ENCODE results near the gene TTLL8. TPM values are rescaled to one million over a fixed set of nuclear protein-coding genes. Genes with fewer than 3 reads are reported as not detected.

The TTLL8 gene
- total RNA-seq, 2 donors from 2014 or later: not detected

DNA sequence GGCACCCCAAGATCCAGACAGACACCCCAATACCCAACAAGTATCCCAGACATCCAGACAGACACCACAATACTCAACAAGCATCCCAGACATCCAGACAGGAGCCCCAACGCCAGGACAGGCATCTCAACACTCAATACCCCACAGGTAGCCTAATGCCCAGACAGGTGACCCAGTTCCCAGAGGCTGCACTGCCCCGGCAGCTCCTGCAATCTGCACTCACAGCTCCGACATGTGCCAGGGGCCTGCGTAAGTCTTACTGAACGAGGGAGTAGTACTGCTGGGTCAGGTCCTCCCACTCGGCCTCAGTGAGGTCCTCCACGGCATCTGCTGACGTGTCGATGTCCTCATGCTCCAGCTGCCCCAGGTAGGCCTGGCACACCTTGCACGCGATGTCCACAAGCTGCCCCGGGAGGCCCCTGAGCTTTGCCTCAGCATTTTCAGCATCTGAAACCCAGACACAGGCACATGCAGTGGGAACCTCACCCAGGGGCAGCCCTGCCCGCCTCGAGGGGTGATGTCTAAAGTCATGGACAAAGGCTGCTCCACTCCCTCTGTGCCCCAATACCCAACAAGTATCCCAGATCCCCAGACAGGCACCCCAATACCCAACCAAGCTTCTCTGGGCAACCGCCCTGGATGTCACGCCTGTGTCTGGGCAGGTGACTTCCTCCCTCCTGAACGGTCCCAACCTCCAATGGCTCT lies 16.6 kb downstream of the TTLL8 start:
- no peak for DNase-seq
- H3K27me3 ChIP-seq: no peaks in the 10 kb centered on the region
- intact Hi-C loops (cut with DNase I): no loop called here

DNA sequence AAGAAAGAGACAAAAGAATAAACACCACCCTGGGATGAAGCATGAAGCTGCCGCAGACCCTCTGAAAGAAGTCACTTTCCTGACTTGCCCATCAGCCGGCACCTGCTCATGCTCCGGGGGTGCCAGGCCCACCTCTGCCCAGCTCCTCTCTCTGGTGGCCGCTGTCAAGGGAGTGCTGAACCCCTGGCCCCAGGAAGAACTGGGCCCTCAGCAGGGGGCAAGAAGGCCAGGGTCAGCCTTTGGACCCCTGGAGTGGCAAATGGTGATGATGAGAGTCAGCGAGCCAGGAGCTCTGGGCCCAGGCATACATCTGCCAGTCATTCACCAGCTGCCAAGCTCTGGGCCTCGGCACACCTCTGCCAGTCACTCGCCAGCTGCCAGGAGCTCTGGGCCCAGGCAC lies 17.4 kb downstream of the TTLL8 start:
- H3K4me1 ChIP-seq: no peaks in the 10 kb centered on the region
- TF ChIP-seq CTCF (IDR thresholded peaks at IDR 0.05): no peak
- H3K9ac ChIP-seq (ENCODE audit: low read depth in 2 of 2, low read length in 2 of 2): no peak overlapping the region
- no peak overlapping the region for H3K27ac ChIP-seq
- H3K4me3 ChIP-seq: no peak overlapping the region
- peaks cover 2% of the 10 kb centered on the region for H3K27me3 ChIP-seq
- H3K36me3 ChIP-seq: no peaks in the 10 kb centered on the region
- intact Hi-C loops (cut with DNase I): no loop called here
- no peak for DNase-seq
- H3K9me3 ChIP-seq: no peaks in the 10 kb centered on the region

More for the DNA sequence above, 16.6 kb downstream of the TTLL8 start:
- Histone ChIP-seq H3K4me1 (no peaks in the 10 kb centered on the region), H3K27ac (no peak overlapping the region), H3K9me3 (no peaks in the 10 kb centered on the region), H3K4me3 (no peak overlapping the region), H3K36me3 (no peaks in the 10 kb centered on the region), H3K9ac (ENCODE audit: low read depth in 2 of 2, low read length in 2 of 2) (no peak overlapping the region)
- TF ChIP-seq CTCF (IDR thresholded peaks at IDR 0.05): no peak

DNA sequence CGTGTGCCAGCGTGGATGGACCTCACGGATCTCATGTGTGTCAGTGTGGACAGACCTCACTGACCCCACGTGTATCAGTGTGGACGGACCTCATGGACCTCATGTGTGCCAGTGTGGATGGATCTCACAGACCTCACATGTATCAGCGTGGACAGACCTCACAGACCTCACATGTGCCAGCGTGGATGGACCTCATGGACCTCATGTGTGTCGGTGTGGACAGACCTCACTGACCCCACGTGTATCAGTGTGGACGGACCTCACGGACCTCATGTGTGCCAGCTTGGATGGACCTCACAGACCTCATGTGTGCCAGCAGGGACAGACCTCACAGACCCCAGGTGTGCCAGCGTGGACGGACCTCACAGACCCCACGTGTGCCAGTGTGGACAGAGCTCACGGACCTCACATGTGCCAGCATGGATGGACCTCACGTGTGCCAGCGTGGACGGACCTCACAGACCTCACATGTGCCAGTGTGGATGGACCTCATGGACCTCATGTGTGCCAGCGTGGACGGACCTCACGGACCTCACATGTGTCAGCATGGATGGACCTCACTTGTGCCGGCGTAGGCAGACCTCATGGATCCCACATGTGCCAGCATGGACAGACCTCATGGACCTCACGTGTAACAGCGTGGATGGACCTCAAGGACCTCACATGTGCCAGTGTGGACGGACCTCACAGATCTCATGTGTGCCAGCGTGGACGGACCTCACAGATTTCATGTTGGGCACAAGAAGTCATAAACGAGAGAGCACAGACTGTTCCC lies 18.2 kb downstream of the TTLL8 start:
- Histone ChIP-seq H3K4me3 (no peak overlapping the region), H3K9ac (ENCODE audit: low read depth in 2 of 2, low read length in 2 of 2) (no peak overlapping the region), H3K27ac (no peak overlapping the region), H3K4me1 (no peaks in the 10 kb centered on the region), H3K27me3 (peaks cover 4% of the 10 kb centered on the region), H3K36me3 (no peaks in the 10 kb centered on the region), H3K9me3 (no peaks in the 10 kb centered on the region)
- no peak for TF ChIP-seq CTCF (IDR thresholded peaks at IDR 0.05)
- intact Hi-C loops (cut with DNase I): loop anchor here (10.0 kb wide), 1 partner anchor 275 kb away; no protein-coding TSS in a partner anchor
- DNase-seq: no peak

- no peak overlapping the region for H3K9ac ChIP-seq (ENCODE audit: low read depth in 2 of 2, low read length in 2 of 2)
- no peak for TF ChIP-seq CTCF (IDR thresholded peaks at IDR 0.05)
- peaks cover 4% of the 10 kb centered on the region for H3K27me3 ChIP-seq
- intact Hi-C loops (cut with DNase I): loop anchor here (10.0 kb wide), 1 partner anchor 271 kb away; no protein-coding TSS in a partner anchor
- no peaks in the 10 kb centered on the region for H3K9me3 ChIP-seq
- DNase-seq: no peak
- no peaks in the 10 kb centered on the region for H3K4me1 ChIP-seq
- H3K27ac ChIP-seq: no peak overlapping the region
- no peak overlapping the region for H3K4me3 ChIP-seq
- no peaks in the 10 kb centered on the region for H3K36me3 ChIP-seq
These were observed 21.9 kb downstream of the TTLL8 start for GRCh38 chr22:50035976-50036724.

GRCh38 chr22:50035131-50035881 lies 22.8 kb downstream of the TTLL8 start:
- no peaks in the 10 kb centered on the region for H3K4me1 ChIP-seq
- DNase-seq: no peak
- H3K27me3 ChIP-seq: peaks cover 4% of the 10 kb centered on the region
- TF ChIP-seq CTCF (IDR thresholded peaks at IDR 0.05): no peak
- no peaks in the 10 kb centered on the region for H3K9me3 ChIP-seq
- H3K27ac ChIP-seq: no peak overlapping the region
- no peak overlapping the region for H3K9ac ChIP-seq (ENCODE audit: low read depth in 2 of 2, low read length in 2 of 2)
- H3K36me3 ChIP-seq: no peaks in the 10 kb centered on the region
- intact Hi-C loops (cut with DNase I): loop anchor here (10.0 kb wide), 1 partner anchor 271 kb away; no protein-coding TSS in a partner anchor
- H3K4me3 ChIP-seq: no peak overlapping the region
